SIG-M5 treated with dmso at 0.1 percent for 504 hours (cell line): ENCODE measurements around the gene MACROH2A1.

Source experiments
- DNase-seq: peaks from one replicate; lab custom pipeline; 2025; ENCODE audit not compliant: unreplicated experiment; lab: John Stamatoyannopoulos, UW

MACROH2A1 gene

DNA sequence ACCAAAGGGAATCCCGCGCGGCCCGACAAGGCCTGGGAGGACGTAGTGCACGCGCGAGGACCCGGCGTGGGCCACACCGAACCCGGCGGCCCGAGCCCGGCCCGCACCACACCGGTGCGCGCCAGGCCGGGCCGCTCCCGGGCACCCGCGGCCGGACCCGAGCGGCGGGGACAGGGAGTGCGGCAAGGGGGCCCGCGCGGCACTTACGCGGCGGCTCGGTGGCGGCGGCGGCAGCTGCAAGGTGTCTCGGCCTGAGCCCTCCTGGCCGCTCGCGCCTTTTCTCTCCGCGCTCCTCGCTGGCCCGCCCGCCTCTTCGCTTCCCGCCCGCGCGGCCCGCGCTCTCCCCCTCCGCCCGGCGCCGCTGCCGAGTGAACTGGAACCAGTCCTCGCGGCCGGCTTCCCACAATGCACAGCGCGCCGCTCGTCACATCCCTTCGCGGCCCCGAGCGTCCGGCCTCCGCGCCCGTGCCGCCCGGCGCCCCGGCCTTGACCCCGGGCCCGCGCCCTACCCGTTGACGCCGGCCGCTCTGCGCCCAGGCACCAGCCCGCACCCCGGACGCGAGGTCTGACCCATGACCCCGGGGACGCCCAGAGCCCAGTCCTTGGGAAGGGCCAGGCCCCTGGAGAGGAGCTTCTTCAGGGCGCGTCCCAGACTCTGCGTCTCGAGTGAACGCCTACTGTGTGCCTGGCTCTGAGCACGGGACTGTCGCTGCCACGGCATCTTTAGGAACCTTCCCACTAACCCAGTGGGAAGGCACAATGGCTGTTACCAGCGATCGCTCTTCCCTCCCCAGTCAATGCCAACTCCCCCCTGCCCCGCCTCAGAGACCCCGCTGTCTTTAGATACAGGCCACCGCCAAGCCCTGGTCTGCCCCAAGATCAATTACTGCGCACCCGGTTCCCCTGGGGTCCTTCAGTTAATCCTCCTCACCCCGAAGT is at the start of gene MACROH2A1:
Gene MACROH2A1 (minus strand): TSS at position 377 of the 939 bp plus-strand sequence. CDS start 10,138 bp downstream, outside the sequence.
- DNase-seq, result peak; percentile 74

DNA sequence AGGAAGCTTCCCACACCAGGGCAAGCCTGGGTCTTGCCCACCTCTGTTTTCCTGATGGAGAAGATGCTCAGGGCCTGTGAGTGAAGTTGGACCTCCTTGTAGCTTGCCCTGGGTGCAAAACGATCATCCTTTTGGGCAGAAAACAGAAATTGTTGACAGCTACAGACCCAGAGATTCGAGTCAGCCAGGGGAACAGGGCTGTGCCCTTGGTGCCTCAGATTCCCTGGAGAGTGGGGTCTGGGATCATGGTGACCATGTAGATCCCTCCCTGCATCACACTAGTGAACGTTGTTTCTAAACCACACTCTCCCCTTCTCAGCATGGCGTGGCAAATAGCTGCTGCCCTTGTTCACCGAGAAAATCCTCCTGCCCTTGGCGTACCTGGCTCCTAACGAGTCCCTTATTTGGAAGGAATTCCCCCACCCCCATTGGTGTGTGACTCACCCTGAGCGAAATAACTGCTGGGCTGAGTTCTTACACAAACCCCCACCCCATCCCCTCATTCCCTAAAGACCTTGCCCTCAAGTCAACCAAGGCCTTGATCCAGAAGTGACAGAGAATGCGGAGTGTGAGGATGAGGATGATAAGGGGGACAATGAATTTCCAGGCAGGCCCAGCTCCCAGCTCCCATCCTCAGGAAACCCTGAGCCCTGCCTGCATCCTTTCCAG is 49.2 kb upstream of the MACROH2A1 start:
- DNase-seq, result no peak

DNA sequence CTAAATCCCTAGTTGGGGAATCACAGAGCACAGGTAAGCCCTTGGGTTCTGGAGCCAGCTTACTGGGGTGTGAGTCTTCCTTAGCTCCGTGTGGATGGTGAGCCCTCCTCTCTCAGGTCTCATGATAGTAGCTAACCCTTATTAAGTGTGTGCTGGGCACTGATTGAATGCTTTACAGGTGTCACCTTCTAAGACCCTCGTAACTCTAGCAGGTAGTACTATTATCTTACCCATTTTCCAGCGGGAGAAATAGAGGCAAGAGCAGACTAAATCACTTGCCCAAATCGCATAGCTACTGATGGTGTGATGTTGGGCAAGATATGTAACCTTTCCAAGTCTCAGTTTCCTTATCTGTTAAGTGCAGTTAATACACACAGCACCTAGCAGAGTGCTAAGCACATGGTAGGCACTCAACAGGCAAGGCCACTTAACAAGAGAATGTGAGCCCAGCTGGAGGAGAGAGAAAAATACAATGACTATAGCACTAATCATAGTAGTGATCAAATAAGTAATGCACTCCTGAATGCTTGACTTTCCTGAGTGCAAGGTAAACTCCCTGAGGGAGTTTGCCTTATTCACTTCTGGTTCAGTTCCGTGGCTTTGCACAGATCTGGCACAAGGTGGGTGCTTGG is 48.4 kb upstream of the MACROH2A1 start, which contains the start of gene DCANP1:
Gene DCANP1 (minus strand): TSS at position 51 of the 632 bp plus-strand sequence. CDS start 240 bp downstream, outside the sequence.
- no peak for DNase-seq

DNA sequence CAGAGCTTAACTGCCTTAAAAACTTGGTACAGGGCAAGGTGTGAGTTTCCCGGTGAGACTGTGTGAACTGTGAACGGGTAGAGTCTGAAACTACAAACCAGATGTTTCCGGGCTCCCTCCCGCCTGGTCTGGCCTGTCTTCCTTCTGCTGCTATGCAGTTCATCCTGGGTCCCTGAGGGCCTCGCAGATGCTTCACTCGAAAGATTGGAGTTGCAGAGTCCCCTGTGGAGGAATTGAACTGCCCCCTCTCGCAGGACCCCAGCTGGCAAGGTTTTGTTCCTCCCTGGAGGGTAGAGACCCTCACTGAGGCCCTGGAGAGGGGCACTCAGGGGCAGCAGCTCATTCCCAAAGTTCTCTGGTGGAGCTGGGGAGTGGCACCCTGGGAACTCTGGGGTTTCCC is 47.6 kb upstream of the MACROH2A1 start:
- no peak for DNase-seq

DNA sequence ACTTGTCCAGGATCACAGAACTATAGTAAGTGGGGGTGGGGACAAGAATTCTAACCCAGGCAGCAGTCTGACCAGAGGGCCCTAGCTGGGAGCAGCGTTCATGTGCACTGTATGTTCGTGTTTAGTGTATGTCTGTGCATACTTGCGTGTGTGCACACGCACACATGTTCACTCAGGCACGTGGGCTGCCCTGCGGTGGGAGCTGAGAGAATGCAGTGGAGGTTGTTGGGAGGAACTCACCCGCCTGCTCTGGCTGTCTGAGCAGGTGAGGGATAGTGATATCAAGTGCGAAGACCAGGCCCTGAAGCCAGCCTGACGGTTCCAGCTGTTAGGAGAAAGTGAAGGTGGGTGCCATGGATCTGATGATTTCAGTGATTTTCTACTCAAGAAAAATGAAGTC is 47.2 kb upstream of the MACROH2A1 start:
- DNase-seq, result no peak

DNA sequence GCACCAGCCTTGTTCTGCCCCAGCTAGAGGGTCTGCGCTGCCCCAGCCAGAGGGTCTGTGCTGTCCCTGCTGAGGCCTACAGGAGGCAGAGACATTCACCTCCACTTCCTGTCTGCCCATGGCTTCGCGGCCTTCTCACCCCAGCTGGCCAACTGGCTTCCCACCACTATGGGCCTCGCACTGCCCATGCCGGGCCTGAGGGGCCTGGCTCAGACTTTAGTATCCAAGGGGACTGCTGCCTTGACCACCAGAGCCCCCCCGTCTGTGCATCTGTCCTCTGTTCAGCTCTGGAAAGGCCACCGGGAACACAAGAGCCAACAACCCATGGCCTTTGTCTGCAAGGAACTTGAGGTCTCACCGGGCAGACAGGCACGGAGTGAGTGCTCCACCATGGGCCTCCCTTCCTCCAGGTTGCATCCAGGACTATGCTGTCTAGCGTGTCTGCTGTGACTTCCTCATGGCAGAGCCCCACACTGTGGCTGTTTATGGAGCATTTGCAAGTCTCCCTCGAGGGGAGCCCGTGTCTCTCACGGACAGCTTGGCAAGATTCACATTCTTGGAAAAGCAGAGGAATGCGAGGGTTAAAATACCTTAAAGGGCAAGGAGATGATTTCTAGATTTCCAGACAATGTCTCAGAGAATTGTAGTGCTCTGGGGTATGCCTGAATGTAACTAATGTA is 46.4 kb upstream of the MACROH2A1 start:
- no peak for DNase-seq

DNA sequence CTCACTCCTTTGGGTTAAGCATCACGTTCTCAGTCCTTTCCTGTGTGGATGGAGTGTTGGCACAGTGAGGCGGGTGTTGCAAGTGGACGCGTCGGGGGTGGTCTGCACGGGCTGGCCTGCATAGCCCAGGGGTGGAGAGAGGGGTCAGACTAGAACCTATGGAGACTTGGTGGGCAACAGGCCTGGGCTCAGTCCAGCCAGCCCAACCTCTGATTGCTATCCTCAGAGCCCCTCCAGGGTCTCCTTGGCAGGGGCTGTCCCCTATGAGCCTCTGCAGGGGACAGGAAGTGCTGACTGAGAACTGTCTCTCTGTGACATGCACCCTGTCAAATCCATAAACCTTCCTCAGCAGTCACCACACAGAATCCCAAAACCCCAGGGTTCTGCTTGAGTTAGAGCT is 45.9 kb upstream of the MACROH2A1 start:
- DNase-seq, result no peak

DNA sequence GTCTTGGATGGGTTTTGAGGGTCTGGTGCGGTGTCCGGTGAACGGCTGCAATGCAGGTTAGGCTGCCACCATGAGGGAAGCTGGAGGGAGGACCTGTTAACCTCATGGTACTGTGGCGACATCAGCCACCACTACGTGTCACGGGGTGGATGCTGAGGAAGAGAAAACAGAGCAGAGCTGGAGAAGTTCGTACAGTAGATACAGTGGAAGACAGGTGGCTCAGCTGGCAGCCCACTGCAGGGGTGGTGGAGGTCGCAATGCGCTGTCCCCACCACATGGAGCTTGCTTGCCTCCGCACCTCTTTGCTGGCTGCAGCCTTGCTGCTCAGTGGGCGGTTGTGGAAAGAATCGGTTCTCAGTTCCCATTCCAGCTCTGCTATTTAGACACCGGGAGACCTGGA is 45.3 kb upstream of the MACROH2A1 start:
- DNase-seq, result peak; percentile 18

DNA sequence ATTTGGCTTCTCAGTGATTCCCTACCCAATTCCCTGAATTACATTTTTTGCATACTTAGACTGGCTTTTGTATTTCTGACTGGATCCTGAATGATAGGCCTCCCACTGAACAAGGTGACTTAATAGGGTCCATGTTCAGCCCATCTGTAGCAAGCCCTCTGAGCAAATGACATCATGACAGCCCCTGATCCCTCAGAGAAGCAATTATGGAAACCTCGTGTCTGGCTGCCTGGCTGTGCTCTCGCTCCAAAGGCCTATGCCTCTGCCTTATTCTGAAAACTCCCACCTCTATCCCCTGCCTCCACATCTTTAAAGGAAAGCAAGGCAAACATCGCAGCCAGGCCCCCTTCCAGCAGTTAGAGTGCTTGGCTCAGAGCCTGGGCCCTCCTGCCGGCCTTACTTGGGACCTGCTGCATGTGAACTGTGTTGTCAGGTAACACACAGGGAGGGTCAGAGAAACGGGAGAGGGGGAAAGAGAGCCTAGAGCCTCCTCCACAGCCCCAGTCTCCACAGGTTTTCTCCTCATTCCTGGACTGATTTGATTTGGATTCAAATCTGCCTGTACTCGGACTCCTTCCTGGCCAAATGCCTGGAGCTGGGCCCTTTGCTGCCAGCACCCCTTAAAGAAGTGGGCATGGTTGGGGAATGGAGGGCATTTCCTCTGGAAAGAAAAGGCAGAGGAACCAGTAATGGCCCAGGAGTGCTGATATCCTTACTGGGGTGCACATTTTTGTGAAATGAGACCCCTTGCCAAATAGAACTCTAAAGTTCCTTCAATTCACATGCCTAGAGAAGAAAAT is 44.3 kb upstream of the MACROH2A1 start:
- DNase-seq, result no peak

DNA sequence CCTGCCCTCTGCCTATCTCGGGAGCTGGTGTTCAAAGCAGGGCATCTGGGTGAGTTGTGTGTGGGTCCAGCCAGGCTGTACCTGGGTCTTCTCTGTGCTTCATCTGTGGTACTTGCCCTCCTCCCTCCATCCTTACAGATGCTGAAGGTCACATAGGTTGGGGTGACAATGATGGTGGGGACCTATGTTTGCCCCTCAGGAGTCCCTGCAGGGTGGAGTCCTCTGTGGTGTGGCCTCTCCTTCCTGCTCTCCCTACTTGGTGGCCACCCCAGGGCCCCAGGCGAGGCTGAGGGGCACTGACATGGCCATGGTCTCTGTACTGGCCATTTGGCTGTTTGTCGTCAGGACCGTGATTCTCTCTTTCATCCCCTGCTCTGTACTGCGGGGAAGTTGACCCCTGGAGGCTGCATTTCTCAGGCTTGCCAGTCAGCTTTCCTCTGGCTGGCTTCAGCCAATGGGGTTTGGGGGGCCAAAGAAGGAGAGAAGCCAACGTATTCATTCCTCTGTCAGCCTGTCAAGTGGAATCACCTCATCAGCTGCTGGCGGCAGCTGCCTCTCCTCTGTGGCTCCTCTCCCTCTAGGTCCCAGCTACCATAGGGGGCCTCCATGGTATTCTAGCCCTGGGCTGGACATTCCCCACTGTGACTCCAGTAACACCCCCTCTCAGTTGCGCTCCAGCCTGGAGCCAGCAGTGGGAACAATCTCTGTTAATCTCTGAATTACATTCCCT is 43.6 kb upstream of the MACROH2A1 start:
- no peak for DNase-seq

DNA sequence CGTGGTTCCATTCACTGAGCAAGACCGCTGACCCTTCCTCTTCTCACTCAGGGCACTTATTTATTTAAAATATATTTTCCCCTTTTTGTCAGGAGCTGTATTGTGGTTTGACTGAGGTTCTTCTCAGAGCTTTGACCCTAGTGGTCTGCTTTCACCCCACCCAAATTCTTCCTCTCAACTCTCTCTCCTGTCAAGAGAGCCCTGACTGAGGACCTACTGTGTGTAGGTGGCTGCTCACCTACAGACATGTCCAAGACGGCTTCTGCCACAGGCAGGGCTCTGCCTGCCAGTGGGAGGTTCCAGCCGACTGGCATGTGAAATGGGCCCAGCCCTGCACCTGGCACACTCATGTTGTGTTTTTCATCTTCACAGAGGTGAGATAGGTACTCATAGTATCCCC is 42.9 kb upstream of the MACROH2A1 start:
- DNase-seq, result no peak

DNA sequence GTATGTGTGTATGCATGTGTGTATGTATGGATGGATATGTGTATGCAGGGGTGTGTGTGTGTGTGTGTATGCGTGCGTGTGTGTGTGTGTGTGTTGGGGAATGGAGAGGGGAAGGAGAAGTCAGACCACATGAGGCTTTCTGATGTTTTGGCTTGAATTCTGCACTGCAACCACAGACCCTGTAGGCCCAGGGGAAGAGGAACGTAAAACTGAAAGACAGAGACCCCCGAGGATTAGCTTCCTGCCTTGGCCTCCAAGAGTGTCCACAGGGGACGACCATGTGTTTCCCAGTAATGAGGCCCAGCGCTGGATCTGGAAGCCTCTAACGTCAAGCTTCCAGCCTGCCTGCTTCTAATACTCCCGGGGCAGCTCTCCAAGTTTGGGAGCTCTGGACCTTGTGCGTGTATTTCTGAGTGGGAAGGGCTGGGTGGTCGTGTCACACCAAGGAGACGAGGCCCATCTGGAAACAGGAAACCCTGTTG is 42.4 kb upstream of the MACROH2A1 start:
- DNase-seq, result no peak

DNA sequence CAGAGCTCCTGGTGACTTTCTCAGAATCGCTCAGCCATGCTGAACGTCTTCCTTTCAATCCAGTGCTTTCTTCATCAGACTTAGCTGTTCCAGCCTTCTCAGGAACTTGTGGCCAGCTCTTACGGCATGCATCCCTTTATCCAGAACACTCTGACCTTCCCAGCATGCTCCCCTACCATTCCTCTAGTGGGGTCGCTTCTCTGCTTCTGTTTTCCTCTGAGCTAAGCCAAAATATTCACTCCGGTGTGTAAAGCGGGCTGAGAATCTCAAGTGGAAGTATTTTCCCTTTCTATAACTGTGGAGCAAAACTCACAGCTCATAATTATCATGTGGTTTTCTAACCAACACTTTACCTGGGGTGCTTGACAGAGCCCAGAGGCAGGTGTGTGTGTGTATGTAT is 41.9 kb upstream of the MACROH2A1 start:
- DNase-seq, result no peak

DNA sequence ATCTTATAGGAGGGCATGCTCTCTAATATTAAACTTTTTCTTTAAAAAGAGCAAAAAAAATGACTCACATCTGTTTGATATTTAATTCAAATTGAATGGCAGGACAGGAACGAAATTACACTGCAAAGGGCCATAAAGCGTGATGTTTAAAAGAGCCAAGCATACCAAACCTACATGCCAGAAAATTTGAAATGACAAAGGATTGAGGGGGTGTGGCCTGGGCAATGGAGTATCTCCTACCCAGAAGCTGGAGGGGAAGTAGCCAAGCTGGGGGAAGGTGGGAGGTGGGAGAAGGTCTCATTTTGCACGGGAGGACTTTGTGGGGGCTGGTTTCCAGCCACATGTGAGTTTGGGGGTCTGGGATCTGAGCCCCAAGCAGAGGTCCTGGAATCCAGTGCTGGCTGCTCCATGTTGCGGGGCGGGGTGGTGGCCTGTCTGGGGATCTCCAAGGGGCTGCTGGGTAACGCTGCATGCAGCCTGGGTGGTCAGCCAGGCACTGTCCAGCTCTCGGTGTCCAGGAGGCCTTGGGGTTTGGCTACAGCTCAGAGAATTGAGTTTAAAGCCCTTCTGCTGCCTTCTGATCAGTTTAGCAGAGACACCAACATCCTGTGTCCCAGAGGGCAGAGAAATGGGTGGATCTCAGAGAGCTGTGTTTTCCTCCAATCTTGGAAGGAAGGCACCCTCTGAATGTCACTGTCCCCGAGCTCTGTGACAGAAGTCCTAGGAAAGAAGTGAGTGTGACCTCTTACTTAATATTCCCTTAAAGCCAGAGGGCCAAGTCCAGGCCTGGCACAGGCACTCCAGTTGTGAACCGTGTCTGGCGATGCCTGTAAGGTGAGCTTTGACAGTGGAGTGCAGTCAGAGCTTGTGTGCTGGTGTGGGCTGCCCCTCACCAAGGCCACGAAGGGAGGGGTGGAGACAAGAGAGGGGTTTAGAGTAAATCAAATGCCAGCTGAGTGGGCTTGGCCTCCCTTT is 40.5 kb upstream of the MACROH2A1 start:
- no peak for DNase-seq

DNA sequence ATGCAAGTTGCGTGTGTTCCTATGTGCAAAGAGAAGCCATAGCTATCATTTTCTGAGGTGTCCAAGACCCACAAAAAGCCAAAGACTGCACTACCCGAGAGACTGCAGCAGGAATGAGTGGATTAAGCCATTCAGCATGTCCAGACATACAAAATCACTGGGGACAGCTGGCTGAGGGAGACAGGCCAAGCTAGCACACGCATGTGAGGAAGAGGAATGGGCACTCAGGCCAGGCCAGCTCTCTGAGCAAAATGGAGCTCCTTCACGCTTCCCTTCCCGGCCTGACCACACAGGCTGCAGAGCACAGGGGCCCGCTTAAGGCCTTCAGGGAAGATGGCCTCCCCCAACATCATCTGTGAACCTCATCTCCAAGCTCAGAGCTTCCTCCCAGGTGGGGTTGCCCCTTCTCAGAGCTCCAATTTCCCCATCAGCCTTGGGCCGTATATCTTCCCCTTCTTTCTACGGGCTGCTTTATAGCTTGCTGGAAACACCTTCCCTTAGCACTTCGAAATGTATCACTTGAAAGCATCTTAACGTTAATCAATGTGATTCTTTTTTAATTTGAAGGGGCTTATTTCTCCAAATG is 39.7 kb upstream of the MACROH2A1 start:
- DNase-seq, result no peak

DNA sequence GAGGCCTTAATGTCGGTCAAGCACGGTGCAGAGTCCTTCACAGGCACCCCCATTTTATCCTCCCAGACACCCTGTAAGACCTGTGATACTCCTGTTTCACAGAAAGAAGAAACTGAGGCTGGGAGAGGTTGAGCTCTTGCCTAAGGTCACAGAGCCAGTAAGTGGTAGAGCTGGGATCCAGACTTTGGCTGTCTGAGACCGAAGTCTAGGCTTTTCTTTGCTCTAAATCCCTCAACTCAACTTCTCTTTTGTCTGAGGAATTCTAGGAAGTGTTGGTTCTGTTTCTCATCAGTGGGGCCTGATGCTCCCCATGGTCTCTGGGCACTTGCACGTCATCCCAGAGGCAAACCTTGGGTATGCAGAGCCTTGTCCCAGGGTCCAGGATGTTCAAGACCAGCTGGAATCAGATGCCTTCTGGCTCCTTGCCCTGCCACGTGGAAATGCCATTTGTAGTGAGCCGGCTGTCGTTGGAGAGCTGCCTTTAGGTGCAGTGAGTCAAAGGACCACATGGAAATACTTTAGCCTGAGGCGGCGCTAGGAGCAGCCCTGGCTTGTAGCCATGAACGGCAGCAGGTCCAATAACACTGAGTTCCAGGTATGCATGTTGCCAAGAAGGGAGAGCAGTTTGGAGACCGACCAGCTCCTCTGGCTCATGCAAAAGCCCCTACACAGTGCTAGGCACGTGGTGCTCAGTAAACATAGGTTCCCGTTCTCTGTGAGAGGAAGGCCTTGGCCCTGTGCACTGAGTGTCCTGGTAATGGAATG is 38.9 kb upstream of the MACROH2A1 start:
- DNase-seq, result no peak

DNA sequence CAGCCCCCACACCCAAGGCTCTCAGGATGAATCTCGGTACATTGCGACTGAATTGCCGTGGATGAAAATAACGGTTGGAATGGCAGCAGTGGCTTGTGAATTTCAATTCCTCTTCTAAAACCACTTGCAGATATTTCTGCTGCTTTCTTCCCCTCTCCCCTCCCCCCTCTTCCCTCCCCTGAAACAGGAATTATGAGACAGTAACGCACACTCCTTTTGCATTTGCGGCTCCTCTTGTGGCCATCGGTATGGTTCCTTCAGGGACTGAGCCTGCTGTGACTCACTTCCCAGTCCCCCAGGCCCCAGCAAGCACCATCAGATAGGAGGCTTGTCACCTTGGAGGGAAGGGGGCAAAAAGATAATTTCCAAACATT is 38.4 kb upstream of the MACROH2A1 start:
- DNase-seq, result peak; percentile 97
